Lung (tissue), 12 donors: Measurements from ENCODE around the gene GSK3A. TPM values are rescaled to one million over a fixed set of nuclear protein-coding genes. Genes with fewer than 3 reads are reported as not detected.

Experiments
- ATAC-seq: fragments of 200-7000 bp; cut with Tn5 transposase; one replicate; pipeline ENCODE4 v1.9.1; 2020; ENCODE audit warnings: moderate number of reproducible peaks; ENCODE audit not compliant: insufficient read depth, low FRiP score
- DNase-seq, 3 donors: peaks; one replicate each; pipeline ENCODE4 v3.0.0-alpha.2; 2013 to 2017
- H3K27ac ChIP-seq, 2 donors: one replicate each; pipeline ENCODE4 v1.5.1; 2013; ENCODE audit warnings: mild to moderate bottlenecking in 2 of 2, moderate library complexity in 2 of 2, control low read depth in 1 of 2, inconsistent platforms in 1 of 2, low read depth in 1 of 2, low read length in 1 of 2
- H3K27me3 ChIP-seq, 3 donors: one replicate each; pipeline ENCODE4 v1.5.1; 2013; ENCODE audit warnings: low read length in 2 of 3; ENCODE audit not compliant: control insufficient read depth in 3 of 3, insufficient read depth in 3 of 3
- H3K36me3 ChIP-seq, 4 donors: one replicate each; pipeline ENCODE4 v1.5.1; 2013; ENCODE audit warnings: low read length in 4 of 4, mild to moderate bottlenecking in 1 of 4, moderate library complexity in 1 of 4; ENCODE audit not compliant: control insufficient read depth in 4 of 4, insufficient read depth in 4 of 4
- H3K4me1 ChIP-seq, 5 donors: one replicate each; pipeline ENCODE4 v1.5.1; 2013; ENCODE audit warnings: low read length in 5 of 5, mild to moderate bottlenecking in 2 of 5, moderate library complexity in 1 of 5; ENCODE audit not compliant: control insufficient read depth in 5 of 5, insufficient read depth in 5 of 5
- H3K4me3 ChIP-seq: one replicate; pipeline ENCODE4 v1.5.1; 2013; ENCODE audit warnings: mild to moderate bottlenecking, control low read depth, moderate library complexity
- H3K9ac ChIP-seq, 2 donors: one replicate each; pipeline ENCODE4 v1.5.1; 2013; ENCODE audit warnings: low read length in 2 of 2, control low read depth in 1 of 2; ENCODE audit not compliant: insufficient read depth in 1 of 2
- H3K9me3 ChIP-seq, 4 donors: one replicate each; pipeline ENCODE4 v1.5.1; 2013; ENCODE audit warnings: low read length in 3 of 4, mild to moderate bottlenecking in 1 of 4, moderate library complexity in 1 of 4; ENCODE audit not compliant: control insufficient read depth in 4 of 4, insufficient read depth in 3 of 4
- WGBS, 2 donors: extraction: QIAGEN DNeasy Blood & Tissue Kit; methylation state at CpG; one replicate each; pipeline ENCODE4 v1.1.7; 2013; 5-methylcytosine and 5-hydroxymethylcytosine counted together
- polyA plus RNA-seq, 2 donors: library from polyadenylated mRNA; stranded (reverse); fragments of 200-250 nt; gene quantifications; one replicate each; pipeline ENCODE4 v1.2.1, GENCODE V29; 2013
- total RNA-seq, 2 donors: library from RNA; depleted of rRNA in 1 of 2; stranded (reverse); fragments of >200 nt in 1 of 2; gene quantifications; one replicate each; pipeline ENCODE4 v1.2.1, GENCODE V29; 2014 to 2021
- TF ChIP-seq, protein P1 (sequence below): IDR thresholded peaks from 2 replicates; pipeline ENCODE4 v1.5.1; 2012; ENCODE audit warnings: mild to moderate bottlenecking; ENCODE audit errors: control extremely low read depth, extremely low read depth
- donor health status: control.
- donor health status: control.
- donor health status: Bipolar disorder and iron deficiency.
- donor health status: healthy.
- donor health status: DM: yes; HTN: yes; CAD: no.

GSK3A gene
- total and polyA plus RNA-seq, 4 donors, result 23.7 to 54.2 (median 46.2) TPM

DNA sequence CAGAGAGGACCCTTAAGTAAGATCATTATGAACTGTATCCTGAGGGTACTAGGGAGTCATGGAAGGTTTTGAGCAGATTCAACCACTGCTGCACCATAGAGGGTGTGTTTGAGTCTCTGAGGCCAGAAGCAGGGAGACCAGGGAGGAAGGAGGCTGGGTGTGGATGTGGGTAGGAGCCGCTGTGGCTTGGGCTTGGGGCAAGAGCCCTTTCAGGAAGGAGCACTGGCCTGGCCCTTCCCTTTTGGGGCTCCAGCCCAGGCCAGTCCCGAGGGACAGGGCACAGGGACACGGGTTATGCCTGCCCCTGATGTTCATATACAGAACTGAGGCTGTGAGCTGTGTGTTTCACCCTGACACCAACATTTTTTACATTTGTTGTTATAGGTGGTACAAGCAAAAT lies 33.9 kb upstream of the GSK3A start:
- no peaks in the 10 kb centered on the region for H3K9me3 ChIP-seq
- no peak for ATAC-seq
- H3K36me3 ChIP-seq, result peaks cover 4 to 34% (median 19%) of the 10 kb centered on the region in 4 donors
- TF ChIP-seq, protein P1, sequence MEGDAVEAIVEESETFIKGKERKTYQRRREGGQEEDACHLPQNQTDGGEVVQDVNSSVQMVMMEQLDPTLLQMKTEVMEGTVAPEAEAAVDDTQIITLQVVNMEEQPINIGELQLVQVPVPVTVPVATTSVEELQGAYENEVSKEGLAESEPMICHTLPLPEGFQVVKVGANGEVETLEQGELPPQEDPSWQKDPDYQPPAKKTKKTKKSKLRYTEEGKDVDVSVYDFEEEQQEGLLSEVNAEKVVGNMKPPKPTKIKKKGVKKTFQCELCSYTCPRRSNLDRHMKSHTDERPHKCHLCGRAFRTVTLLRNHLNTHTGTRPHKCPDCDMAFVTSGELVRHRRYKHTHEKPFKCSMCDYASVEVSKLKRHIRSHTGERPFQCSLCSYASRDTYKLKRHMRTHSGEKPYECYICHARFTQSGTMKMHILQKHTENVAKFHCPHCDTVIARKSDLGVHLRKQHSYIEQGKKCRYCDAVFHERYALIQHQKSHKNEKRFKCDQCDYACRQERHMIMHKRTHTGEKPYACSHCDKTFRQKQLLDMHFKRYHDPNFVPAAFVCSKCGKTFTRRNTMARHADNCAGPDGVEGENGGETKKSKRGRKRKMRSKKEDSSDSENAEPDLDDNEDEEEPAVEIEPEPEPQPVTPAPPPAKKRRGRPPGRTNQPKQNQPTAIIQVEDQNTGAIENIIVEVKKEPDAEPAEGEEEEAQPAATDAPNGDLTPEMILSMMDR, result no peak
- DNase-seq, result no peak
- WGBS, 2 donors, result 38 to 42% methylated on average over 3 of the region's 3 CpGs
- no peak overlapping the region for H3K4me3 ChIP-seq
- no peak overlapping the region for H3K9ac ChIP-seq
- H3K27me3 ChIP-seq, result no peaks in the 10 kb centered on the region
- peaks cover 11 to 29% (median 15%) of the 10 kb centered on the region in 5 donors for H3K4me1 ChIP-seq
- H3K27ac ChIP-seq, result peak overlapping the region in 1 of 2 donors; percentile 15

DNA sequence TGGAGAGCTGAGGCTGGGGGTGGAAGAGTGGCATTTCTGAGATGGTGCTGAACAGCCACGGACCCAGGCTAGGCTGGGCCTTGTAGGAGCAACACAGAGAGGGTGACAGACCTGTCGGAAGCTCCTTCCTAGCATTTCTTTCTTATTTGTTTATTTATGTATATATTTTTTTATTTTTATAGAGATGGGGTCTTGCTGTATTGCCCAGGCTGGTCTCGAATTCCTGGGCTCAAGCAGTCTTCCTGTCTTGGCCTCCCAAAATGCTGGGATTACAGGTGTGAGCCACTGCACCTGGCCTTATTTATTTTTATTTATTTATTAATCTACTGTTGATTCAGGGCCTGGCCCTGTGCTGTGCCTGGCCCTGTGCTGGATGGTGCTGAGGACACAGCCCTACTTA lies 33.1 kb upstream of the GSK3A start:
- H3K27me3 ChIP-seq, result no peaks in the 10 kb centered on the region
- no peak overlapping the region for H3K9ac ChIP-seq
- peaks cover 11 to 33% (median 19%) of the 10 kb centered on the region in 5 donors for H3K4me1 ChIP-seq
- DNase-seq, result no peak
- TF ChIP-seq, protein P1, result no peak
- peaks cover 4 to 34% (median 19%) of the 10 kb centered on the region in 4 donors for H3K36me3 ChIP-seq
- no peak overlapping the region for H3K27ac ChIP-seq
- no peak overlapping the region for H3K4me3 ChIP-seq
- WGBS, 2 donors, result 91 to 97% methylated on average over 3 of the region's 3 CpGs
- no peak for ATAC-seq
- no peaks in the 10 kb centered on the region for H3K9me3 ChIP-seq

GRCh38 chr19:42275103-42275502 lies 32.7 kb upstream of the GSK3A start:
- Histone ChIP-seq H3K4me1 (peaks cover 11 to 35% (median 23%) of the 10 kb centered on the region in 5 donors), H3K9ac (no peak overlapping the region), H3K9me3 (no peaks in the 10 kb centered on the region), H3K36me3 (peaks cover 4 to 34% (median 19%) of the 10 kb centered on the region in 4 donors), H3K27ac (no peak overlapping the region), H3K4me3 (no peak overlapping the region), H3K27me3 (no peaks in the 10 kb centered on the region)
- TF ChIP-seq, protein P1, result no peak
- DNase-seq (no peak), ATAC-seq (no peak)
- WGBS, 2 donors, result 80 to 88% methylated on average over 7 of the region's 7 CpGs
